Measurements from ENCODE around the gene TMEM198. TPM values are rescaled to one million over a fixed set of nuclear protein-coding genes. Genes with fewer than 3 reads are reported as not detected.

The TMEM198 gene
- total RNA-seq, 2 donors from 2014 or later: 3.3 to 5.7 TPM

DNA sequence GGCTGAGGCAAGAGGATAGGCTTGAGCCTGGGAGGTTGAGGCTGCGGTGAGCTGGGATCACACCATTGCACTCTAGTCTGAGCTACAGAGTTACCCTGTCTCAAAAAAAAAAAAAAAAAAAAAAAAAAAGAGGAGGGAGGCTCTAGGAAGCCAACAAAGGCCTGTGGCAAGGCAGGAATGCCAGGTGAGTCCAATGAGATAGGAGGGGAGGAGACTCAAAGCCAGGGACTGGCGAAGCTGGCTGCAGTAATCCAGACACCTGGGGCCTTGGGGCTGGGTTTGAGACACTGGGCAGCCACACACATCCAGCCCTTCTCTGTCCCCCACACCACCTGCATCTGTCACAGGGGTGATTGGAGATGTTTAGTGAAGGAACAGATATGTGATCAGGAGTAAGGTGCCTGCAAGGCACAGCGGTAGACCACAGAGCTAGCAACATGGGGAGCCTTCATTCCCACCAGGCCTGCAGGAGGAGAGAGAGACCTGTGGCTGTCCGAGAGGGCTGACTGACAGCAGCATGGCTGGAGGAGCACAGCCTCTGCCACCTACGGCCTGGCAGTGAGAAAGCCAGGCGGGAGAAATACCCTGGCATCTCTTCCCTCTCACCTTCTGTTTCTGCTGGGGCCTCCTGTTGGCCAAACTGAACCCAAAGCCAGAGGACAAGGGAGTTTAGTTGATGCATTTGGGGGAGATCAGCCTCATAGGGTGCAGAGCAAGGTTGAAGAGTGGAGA, 9.7 kb upstream of the TMEM198 start:
- intact Hi-C loops (cut with DNase I): loop anchor here (5.0 kb wide), 1 partner anchor 37 kb away; the partner anchor contains the start of gene GMPPA

DNA sequence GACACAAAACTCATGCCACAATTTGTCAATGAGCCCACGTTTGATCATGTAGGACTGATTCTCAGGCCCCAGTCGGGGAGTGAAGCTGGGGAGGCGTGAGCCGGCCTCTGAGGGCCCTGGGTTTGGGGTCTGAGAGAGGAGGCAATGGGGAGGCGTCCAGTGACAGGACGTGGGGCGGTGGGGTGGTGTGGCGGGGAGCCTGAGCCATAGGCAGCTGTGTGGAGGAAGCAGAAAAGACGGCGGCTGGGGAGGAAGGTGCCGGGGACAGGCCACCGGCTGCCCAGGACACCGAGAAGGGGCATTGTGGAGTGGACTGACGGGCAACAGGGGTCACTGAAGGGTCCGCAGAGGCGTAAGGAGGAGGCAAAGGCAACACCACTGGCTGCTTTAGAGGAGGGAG, 7.4 kb upstream of the TMEM198 start:
- ATAC-seq: no peak
- Histone ChIP-seq H3K36me3 (replicated peaks in 1 of 2; ENCODE audit: insufficient read depth in 1 of 2, low read depth in 2 of 2) (peaks cover 0 to 18% of the 10 kb centered on the region in 2 donors), H3K9me3 (no peaks in the 10 kb centered on the region), H3K4me3 (no peak overlapping the region), H3K4me1 (peaks cover 14% of the 10 kb centered on the region), H3K27ac (no peak overlapping the region), H3K27me3 (no peaks in the 10 kb centered on the region)
- 60 to 72% methylated on average over 15 to 16 of the region's 16 CpGs for whole genome bisulfite sequencing, 2 donors
- intact Hi-C loops (cut with DNase I): loop anchor here (5.0 kb wide), 1 partner anchor 101 kb away; no protein-coding TSS in a partner anchor
- TF ChIP-seq, protein P1, sequence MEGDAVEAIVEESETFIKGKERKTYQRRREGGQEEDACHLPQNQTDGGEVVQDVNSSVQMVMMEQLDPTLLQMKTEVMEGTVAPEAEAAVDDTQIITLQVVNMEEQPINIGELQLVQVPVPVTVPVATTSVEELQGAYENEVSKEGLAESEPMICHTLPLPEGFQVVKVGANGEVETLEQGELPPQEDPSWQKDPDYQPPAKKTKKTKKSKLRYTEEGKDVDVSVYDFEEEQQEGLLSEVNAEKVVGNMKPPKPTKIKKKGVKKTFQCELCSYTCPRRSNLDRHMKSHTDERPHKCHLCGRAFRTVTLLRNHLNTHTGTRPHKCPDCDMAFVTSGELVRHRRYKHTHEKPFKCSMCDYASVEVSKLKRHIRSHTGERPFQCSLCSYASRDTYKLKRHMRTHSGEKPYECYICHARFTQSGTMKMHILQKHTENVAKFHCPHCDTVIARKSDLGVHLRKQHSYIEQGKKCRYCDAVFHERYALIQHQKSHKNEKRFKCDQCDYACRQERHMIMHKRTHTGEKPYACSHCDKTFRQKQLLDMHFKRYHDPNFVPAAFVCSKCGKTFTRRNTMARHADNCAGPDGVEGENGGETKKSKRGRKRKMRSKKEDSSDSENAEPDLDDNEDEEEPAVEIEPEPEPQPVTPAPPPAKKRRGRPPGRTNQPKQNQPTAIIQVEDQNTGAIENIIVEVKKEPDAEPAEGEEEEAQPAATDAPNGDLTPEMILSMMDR (IDR thresholded peaks at IDR 0.05): no peak
- no peak for TF ChIP-seq POLR2A (IDR thresholded peaks at IDR 0.05)
- no peak for DNase-seq

More for the DNA sequence above, 9.7 kb upstream of the TMEM198 start:
- 66% methylated on average over 3 to 6 of the region's 6 CpGs for WGBS, 2 donors
- TF ChIP-seq, protein P1 (IDR thresholded peaks at IDR 0.05): no peak
- no peak for TF ChIP-seq POLR2A (IDR thresholded peaks at IDR 0.05)
- Histone ChIP-seq H3K4me1 (peaks cover 14% of the 10 kb centered on the region), H3K4me3 (no peak overlapping the region), H3K9me3 (no peaks in the 10 kb centered on the region), H3K36me3 (replicated peaks in 1 of 2; ENCODE audit: insufficient read depth in 1 of 2, low read depth in 2 of 2) (peaks cover 0 to 3% of the 10 kb centered on the region in 2 donors), H3K27me3 (peaks cover 0 to 9% of the 10 kb centered on the region in 2 donors), H3K27ac (no peak overlapping the region)
- DNase-seq: no peak
- no peak for ATAC-seq

DNA sequence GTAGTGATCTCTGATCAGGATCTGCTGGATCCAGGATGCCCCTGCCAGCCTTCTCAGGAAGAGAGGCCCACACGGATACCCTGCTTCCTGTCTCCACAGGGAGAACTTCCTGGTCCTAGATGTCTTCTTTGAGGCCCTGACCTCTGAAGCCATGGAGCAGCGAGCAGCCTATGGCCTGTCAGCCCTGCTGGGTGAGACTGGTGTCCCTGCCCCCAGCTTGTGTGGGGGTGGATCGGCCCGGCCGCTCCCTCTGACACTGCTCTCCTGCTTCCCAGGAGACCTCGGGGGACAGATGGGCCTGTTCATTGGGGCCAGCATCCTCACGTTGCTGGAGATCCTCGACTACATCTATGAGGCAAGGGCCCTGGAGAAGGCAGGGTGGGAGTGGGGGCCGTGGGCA, 6.9 kb upstream of the TMEM198 start:
- H3K9me3 ChIP-seq: no peaks in the 10 kb centered on the region
- H3K27me3 ChIP-seq: no peaks in the 10 kb centered on the region
- peaks cover 20% of the 10 kb centered on the region for H3K4me1 ChIP-seq
- peaks cover 0 to 18% of the 10 kb centered on the region in 2 donors for H3K36me3 ChIP-seq (replicated peaks in 1 of 2; ENCODE audit: insufficient read depth in 1 of 2, low read depth in 2 of 2)
- 32 to 58% methylated on average over 9 of the region's 9 CpGs for WGBS, 2 donors
- TF ChIP-seq, protein P1 (IDR thresholded peaks at IDR 0.05): no peak
- no peak for TF ChIP-seq POLR2A (IDR thresholded peaks at IDR 0.05)
- H3K4me3 ChIP-seq: no peak overlapping the region
- H3K27ac ChIP-seq: no peak overlapping the region
- DNase-seq: no peak
- intact Hi-C loops (cut with DNase I): loop anchor here (5.0 kb wide), 1 partner anchor 100 kb away; no protein-coding TSS in a partner anchor
- ATAC-seq: no peak

DNA sequence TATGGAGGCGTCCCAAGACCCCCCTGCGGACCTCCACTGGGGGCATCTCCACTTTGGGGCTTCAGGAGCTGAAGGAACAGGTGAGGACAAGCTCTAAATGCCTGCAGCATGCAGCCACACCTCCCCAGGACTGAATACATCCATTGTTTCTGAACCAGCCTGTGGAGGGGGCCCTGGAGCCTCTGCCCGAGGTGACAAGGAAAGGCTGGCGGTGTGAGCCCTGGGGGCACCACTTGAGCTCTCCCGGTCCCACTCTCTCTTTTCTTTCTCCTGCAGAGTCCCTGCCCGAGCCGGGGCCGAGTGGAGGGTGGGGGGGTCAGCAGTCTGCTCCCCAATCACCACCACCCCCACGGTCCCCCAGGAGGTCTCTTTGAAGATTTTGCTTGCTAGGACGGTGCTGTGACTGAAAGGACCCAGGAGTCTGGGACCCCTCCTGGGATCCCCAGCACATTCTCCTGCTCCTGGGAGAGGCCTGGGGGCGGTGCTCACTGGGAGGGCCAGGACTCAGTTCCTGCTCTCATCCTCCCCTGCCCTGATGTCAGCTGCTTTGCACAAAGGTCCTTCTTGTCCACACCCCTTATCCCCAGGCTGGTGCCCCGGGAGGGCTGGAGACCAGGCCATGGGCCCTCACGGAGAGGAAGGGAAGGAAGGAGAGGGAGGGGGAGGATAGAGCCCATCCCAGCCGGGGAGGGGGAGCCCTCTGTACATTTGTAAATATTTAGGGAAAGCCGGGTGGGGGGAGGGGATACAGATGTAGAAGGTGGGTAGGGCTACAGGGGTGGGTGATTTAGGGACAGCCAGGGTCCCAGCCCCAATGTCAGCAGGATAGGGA, 6.0 kb upstream of the TMEM198 start:
- intact Hi-C loops (cut with DNase I): loop anchor here (5.0 kb wide), 1 partner anchor 99 kb away; no protein-coding TSS in a partner anchor
- H3K9me3 ChIP-seq: no peaks in the 10 kb centered on the region

More for the DNA sequence above, 6.0 kb upstream of the TMEM198 start:
- H3K27me3 ChIP-seq: no peaks in the 10 kb centered on the region
- ATAC-seq (no peak), DNase-seq (no peak)
- H3K36me3 ChIP-seq (replicated peaks in 1 of 2; ENCODE audit: insufficient read depth in 1 of 2, low read depth in 2 of 2): peaks cover 0 to 18% of the 10 kb centered on the region in 2 donors
- 47 to 61% methylated on average over 13 to 15 of the region's 15 CpGs for WGBS, 2 donors
- H3K27ac ChIP-seq: no peak overlapping the region
- no peak overlapping the region for H3K4me3 ChIP-seq
- peaks cover 28% of the 10 kb centered on the region for H3K4me1 ChIP-seq
- TF ChIP-seq POLR2A (IDR thresholded peaks at IDR 0.05): no peak
- TF ChIP-seq, protein P1 (IDR thresholded peaks at IDR 0.05): no peak
